Fibroblast of skin of left biceps (primary cell): ENCODE data around the gene SNX5.

ENCODE experiments used
- DNase-seq, 2 experiments: peaks; one replicate each; pipeline ENCODE4 v3.0.0-alpha.2; 2013; ENCODE audit warnings: low read depth in 2 of 2

SNX5 gene

GRCh38 chr20:17968366-17969277 is at the start of gene SNX5, which contains the start of gene MGME1:
Gene SNX5 (minus strand): TSS chr20:17968794. CDS start chr20:17968425, 369 bp downstream.
Gene MGME1 (plus strand): TSS chr20:17969018. CDS start chr20:17969860, 842 bp downstream.
- DNase-seq, result peak; percentile 98

- no peak for DNase-seq
These were observed 49.5 kb upstream of the SNX5 start for GRCh38 chr20:18018100-18018499.

- no peak for DNase-seq
These were observed 48.2 kb upstream of the SNX5 start for GRCh38 chr20:18016772-18017171.

GRCh38 chr20:18014411-18014810 is 45.8 kb upstream of the SNX5 start:
- no peak for DNase-seq

GRCh38 chr20:18012901-18013300 is 44.3 kb upstream of the SNX5 start:
- DNase-seq, result no peak

GRCh38 chr20:18011951-18012645 is 43.5 kb upstream of the SNX5 start:
- DNase-seq, result no peak

GRCh38 chr20:18011482-18011881 is 42.9 kb upstream of the SNX5 start:
- no peak for DNase-seq

GRCh38 chr20:18009116-18009515 is 40.5 kb upstream of the SNX5 start:
- DNase-seq, result no peak

- DNase-seq, result no peak
These were observed 39.1 kb upstream of the SNX5 start for GRCh38 chr20:18007534-18008292.

- no peak for DNase-seq
These were observed 38.1 kb upstream of the SNX5 start for GRCh38 chr20:18006684-18007083.

- DNase-seq, result no peak
These were observed 37.4 kb upstream of the SNX5 start for GRCh38 chr20:18005990-18006364.

GRCh38 chr20:18005170-18005989 is 36.8 kb upstream of the SNX5 start:
- DNase-seq, result no peak

GRCh38 chr20:18004384-18005031 is 35.9 kb upstream of the SNX5 start:
- DNase-seq, result peak in 1 of 2 experiments; percentile 16

GRCh38 chr20:18003897-18004296 is 35.3 kb upstream of the SNX5 start:
- no peak for DNase-seq

GRCh38 chr20:18001131-18001921 is 32.7 kb upstream of the SNX5 start:
- DNase-seq, result peak; percentile 13 to 20

- DNase-seq, result no peak
These were observed 31.0 kb upstream of the SNX5 start for GRCh38 chr20:17999566-17999965.

- DNase-seq, result no peak
These were observed 29.9 kb upstream of the SNX5 start for GRCh38 chr20:17998446-17998845.

GRCh38 chr20:17995967-17996819 is 27.6 kb upstream of the SNX5 start:
- DNase-seq, result peak; percentile 44

GRCh38 chr20:17993546-17993945 is 25.0 kb upstream of the SNX5 start:
- DNase-seq, result no peak
